Measurements from ENCODE around the gene SPTLC2.

DNA sequence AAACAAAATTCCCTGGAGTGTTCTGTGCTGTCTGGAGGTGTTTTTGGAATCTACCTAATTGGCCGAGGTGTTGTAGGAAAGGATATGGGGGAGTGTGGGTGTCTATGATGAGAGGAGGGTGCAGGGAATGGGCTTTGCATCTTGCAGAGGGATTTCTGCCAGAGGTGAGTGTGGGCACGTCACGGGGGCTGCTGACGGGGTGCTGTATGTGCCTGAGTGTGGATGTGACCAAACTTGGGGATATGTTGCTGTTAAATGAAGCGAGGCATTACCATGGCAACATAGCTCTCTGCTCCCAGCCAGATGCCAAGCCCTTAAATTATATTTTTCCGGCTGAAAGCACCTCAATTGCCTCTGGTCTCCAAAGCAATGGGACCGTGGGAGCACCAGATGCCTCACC lies 44.3 kb upstream of the SPTLC2 start:
- TF ChIP-seq CTCF (conservative IDR thresholded peaks at IDR 0.05 in 1 of 2, IDR thresholded peaks at IDR 0.05 in 1 of 2; ENCODE audit: low read depth in 1 of 2, low read length in 2 of 2): no peak
- no peak for TF ChIP-seq EZH2 (IDR thresholded peaks at IDR 0.05; ENCODE audit: low read length, missing control alignments)

Measured in fibroblast of lung (primary cell).